Fibroblast of peridontal ligament (primary cell): Measurements from ENCODE around the gene ABR.
"Not testable (repeated sequence)": the region's sequence is repeated elsewhere in the genome, so short reads cannot be mapped to it uniquely, and the experiment has no call there.

ENCODE experiments used
- DNase-seq: peaks from one replicate; pipeline ENCODE4 v3.0.0-alpha.2; 2010; ENCODE audit errors: extremely low read depth

ABR gene

DNA sequence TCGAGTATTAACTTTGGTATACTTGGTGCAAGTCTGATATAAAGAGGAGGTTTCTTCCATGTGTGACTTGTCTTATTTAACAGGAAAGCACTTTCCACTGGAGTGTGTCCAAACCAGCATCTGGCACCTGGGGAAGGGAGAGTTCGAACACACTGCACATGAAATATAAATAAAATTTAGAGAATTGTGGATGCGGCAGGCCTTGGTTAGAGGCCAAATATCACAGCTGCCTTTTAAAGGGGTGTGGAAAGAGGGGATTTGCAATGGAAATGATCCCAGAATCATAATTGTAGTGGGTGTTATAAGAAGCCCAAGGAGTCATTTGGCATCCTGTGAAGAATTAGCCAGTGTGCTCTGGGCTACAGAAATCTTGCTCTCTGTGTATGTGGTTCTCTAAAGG lies 195.9 kb downstream of the ABR start:
- DNase-seq: no peak

DNA sequence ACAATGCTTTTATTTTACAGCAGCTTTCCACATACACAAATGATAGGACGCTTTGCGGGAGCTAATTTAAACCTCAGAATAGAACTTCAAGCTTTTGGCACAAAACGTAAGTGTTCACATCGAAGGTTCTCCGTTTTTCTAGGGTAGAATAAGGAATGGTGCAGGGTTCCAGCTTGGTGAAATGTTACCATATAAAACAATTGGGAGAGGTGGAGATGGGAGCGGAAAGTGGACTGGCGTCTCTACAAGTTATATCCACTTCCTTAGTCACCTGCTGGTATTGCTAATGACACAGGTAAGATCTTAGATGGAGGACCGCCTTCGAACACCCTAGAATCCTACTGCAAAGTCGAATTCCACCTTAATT lies 198.5 kb downstream of the ABR start:
- no peak for DNase-seq

DNA sequence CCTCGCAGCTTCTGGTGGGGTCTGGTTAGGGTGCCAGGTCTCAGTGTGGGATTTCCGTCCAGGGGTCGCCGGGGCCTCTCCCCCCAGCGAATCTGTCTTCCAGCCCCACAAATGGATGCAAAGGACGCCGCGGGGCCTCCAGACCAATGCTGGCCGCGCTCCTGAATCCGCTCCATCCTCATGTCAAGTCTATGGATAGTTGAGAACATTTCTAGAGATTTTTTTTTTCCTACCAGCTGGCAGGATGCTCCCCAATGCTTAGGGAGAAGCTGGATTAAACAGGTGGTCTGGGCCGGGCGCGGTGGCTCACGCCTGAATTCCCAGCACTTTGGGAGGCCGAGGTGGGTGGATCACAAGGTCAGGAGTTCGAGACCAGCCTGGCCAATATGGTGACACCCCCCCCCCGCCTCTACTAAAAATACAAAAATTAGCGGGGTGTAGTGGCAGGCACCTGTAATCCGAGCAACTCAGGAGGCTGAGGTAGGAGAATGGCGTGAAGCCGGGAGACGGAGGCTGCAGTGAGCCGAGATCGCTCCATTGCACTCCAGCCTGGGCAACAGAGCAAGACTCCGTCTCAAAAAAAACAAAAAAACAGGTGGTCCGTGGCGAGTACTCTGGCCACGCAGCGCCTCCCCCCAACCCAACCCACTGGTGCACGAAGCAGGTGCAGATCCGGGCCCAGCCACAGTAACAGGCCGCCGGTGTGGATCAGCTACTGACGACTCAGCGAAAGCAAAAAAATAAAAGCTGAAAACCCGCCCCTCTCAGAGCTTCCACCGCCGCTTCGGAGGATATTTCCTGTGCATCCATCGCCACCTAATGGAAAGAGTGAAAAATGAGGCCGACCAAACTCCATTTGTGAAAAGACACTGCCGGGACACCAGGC lies 199.1 kb downstream of the ABR start:
- peak; percentile 87 for DNase-seq

DNA sequence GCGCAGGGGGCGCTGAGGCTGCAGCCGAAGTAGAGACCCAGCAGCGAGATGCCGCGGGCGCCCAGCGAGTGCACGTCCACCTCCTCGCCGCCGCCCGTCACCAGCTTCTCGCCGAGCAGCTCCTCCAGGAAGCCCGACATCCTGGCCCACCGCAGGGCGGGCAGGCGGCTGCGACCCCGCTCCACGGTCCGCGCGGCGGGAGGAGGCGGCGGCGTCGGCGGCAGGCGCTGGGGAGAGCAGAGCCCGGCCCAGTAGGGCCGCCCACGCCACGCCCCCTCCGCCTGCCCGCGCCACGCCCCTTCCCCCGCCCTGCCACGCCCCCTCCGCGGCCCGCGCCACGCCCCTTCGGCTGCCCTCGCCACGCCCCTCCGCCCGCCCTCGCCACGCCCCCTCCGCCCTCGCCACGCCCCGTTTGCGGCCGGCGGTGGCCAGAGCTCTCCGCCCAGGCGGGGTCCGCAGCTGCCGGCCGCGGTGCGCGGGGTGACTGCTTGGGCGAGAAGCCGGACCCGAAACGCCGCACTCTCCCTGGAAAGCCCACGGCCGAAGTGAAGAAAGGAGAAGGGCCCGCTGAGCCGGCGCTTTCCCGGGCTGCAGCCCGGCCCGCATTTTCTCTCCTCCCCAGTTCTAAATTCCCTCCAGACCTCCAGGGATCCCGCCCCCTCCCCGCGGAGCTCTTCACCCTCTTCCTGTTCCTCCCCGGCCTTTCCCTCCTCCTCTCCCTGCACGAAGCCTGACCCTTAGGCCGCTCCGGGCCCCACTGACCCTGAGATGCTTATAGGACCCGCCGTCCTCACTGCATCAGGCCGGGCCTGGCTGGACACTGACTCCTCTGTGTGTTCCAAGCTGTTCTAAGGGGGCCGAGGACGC lies 200.0 kb downstream of the ABR start, which contains the start of gene NXN:
NXN (minus strand) TSS at position 238 of the 867 bp plus-strand sequence.
- peak; percentile 60 for DNase-seq

DNA sequence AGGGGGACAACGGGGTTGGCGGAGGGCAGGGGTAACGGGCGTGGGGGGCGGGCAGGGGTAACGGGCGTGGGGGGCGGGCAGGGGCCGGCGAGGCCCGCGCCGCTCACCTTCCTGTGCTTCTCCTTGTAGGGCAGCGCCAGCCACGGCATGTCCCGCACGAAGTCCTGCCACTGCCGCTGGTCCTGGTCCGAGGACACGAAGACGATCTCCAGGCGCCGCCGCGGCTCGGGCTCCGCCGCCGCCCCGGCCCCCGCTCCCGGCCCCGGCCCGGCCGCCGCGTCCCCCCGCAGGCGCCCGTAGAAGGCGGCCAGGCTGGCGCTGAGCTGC lies 200.6 kb downstream of the ABR start:
- DNase-seq: no peak

DNA sequence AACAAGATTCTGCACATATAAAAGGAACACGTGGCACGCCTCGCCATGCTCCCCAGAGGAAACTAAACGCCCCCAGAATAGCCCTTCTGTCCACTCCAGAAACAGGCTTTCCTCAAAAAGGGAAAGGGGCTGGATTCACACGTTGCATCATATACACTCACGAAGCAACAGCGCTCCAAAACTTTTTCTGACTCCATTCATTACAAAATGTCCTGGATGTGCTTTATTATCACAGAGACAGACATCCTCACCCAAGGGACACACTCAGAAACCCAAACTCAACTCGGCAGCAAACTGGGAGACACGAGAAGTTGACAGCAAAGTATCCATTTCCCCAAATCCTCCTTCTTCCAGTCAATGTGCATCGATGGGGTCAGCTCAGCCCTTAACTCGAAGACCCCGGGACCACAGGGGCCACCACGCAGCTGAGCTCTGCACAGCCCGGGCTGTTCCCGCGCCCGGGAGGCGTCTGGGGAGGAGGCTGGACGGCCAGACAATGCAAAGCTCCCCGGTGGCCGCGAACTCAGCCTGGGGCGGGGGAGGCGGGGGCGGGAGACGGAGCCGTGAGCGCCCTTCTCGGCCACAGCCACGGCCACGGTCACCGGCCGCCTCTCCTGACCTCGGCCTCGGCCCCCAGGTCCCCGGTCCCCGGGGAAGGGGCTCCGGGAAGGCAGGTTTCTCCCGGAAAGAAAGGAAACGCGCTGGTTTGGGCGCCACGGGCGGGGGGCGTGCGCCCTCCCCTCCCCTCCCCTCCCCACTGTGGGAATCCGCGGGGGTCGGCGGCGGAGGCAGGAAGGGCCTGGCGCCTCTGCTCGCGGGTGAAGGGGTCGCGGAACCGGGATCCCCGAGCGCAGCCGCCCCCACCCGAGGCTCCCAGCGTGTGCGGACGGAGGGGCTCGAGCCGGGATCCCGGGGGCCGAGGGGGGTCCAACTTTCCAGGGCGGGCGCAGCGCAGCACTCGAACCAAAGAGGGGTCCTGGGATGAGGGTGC lies 201.4 kb downstream of the ABR start:
- peak; percentile 53 for DNase-seq

DNA sequence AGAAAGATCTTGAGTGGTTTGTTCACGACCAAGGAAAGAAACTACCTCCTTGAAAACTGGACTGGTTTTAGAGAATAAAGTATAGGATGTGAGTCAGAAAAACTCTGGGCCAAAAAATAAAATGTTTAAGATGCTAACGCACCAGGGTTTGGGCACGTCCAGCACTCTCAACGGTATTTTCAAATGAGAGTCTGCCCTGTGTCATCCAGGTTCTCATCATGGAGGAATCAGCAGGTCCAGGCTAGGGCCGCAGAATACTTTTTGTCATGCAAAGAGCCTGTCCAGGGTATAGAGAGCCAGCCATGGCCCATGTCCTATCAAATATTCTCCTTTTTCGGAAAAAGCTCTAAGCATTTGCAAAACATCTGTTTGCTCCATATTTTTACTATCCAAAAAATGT lies 202.6 kb downstream of the ABR start:
- peak; percentile 30 for DNase-seq

DNA sequence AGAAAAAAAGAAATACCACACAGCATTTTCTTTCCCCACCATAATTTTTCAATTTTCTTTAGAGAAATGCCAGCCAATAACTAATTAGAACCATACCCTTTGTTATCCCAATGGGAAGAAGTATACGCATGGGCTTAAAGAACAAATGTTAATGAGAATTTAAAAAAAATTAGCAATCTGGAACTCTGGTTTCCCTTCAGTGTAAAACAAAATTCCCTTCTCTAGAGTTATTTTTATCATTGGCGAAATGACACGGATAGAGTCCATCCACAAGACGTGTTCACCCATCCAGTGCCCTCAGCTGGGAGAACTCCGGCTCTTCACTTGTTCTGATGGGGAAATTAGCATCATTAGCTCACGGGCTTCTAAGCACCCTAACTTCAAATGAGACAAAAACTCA lies 203.5 kb downstream of the ABR start:
- peak; percentile 47 for DNase-seq

DNA sequence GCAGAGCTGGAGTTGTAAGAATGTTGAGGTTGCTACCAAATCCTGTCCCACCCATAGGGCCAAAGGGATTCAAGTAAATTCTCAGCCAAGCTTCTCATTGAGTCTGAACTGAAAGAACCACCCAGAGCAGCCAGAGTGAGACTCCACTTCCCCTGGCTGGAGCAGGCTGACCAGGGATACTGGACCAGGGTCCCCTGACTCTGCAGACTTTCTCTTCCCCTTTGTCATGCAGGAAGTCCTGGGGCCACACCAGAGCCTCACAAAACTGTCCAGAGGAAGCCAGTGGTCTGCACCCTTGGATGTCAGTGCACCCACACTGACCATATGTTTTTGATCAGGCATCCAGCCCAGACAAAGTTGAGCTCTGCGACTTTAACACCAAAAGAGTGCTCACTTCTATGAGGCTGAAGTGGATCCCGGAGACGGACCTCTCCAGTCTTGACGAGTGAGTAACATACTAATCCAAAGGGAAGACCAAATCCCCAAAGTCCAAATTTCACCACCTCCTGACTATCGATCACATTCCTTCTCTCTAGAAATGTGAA lies 204.3 kb downstream of the ABR start:
- peak; percentile 80 for DNase-seq

DNA sequence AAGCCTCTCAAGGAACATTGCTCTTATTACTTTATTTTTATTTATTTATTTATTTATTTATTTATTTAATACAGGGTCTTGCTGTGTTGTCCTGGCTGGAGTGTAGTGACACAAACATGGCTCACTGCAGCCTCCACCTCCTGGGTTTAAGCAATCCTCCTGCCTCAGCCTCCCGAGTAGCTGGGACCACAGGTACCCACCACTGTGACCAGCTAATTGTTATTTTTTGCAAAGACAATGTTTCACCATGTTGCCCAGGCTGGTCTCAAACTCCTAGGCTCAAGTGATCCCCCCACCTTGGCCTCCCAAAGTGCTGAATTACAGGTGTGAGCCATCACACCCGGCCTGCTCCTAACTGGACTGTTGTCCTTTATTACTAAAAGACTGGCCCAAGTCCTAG lies 205.0 kb downstream of the ABR start:
- not testable (repeated sequence) for DNase-seq

DNA sequence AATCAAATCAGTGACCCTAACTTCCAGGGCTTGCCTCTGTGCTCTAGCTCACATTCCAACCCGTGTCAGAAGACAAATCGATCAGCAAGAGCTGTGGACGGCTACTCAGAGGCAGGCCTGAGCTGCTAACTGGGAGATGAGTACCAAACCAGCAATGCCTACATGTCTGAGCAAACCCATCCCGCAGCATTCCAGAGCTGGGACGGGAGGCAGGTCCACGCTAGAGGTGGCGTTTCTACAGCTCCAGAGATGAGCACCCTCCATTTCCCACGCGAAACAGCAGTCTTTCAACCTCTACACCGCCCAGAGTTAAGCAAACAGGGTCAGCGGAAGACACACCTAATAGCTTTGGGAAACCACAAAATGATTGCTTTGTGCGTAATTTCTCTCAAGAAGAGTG lies 206.7 kb downstream of the ABR start:
- peak; percentile 73 for DNase-seq

DNA sequence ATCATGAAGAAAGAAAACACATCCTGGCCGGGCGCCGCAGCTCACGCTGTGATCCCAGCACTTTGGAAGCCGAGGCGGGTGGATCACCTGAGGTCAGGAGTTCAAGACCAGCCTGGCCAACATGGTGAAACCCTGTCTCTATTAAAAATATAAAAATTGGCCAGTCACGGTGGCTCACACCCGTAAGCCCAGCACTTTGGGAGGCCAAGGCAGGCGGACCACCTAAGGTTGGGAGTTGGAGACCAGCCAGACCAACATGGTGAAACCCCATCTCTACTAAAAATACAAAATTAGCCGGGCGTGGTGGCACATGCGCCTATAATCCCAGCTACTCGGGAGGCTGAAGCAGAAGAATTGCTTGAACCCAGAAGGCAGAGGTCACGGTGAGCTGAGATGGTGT lies 207.9 kb downstream of the ABR start:
- not testable (repeated sequence) for DNase-seq

DNA sequence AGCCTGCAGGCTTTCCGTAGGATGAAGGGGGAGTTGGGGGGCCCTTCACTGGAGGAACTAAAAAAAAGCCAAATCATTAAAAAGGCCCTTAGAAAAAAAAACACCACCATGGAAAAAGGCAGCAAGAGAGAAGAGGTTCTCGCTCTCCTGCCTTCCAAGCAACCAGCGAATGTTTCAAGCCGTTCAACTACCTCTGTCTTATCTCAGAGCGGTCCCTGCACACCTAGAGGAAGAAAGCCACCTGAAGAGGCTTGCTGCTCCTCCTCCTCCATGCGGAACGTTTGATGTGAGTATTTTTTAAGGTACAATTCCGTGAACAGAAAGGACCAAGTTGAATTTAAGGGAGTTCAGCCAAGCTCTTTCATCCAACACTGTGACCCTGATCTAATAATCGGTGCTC lies 209.4 kb downstream of the ABR start:
- no peak for DNase-seq

DNA sequence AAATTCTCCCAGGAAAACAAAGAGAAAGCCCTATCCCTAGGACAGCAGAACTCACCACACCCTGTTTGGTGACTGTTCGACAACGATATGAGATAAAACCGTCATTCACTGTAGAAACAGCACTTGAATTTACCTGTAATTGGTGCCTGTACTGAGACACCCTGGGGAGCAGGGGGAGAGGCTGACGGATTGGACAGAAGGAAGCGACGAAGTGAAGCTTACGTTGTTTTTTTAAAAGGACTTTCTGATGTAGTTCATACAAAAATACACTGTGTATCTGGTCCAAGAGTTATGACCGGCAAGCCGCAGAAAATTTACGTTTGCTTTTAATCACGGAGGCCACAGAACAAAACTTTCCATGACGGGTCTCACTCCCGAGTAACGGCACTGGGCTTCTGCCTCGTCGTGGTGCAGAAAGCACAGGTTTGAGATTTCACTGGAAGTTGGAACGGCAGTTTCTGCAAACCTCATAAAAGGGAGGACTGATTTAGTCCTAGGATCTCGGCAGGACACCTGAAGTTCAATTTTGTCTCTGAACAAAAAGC lies 209.9 kb downstream of the ABR start:
- DNase-seq: peak; percentile 73

DNA sequence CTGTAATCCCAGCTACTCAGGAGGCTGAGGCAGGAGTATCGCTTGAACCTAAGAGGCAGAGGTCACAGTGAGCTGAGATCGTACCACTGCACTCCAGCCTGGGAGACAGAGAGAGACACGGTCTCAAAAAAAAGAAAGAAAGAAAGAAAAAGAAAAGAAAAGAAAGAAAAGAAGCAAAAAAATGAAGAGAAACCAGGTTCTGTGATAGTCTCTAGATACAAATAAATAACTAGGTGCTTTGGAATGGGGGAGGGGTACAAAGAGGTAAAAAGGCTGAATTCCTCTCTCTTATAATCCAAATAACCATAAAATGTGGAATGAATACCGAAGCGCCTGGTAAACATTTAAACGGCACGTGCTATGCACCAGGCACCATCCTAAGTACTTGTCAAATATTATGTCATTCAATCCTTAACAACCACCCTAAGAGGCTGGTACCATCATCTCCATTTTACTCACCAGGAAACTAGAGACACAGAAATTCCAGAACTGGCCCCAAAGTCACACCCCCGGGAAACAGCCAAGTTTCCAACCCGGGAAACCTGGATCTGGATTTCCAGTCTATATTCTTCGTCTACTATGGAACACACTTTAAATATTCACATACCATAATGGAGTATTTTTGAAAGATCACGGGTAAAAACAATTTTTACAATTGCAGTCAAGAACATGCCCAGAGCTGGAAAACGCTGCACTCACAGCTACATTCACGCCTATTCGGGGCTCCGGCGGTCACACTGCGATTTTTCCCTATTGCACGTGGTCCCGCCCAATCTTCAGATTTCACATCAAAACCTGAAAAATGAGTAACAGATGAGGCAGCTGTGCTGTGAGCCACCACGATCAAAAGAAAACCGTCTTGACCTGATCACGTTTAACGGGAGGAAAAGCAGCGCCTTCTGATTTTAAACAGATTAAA lies 210.7 kb downstream of the ABR start:
- peak; percentile 53 for DNase-seq

DNA sequence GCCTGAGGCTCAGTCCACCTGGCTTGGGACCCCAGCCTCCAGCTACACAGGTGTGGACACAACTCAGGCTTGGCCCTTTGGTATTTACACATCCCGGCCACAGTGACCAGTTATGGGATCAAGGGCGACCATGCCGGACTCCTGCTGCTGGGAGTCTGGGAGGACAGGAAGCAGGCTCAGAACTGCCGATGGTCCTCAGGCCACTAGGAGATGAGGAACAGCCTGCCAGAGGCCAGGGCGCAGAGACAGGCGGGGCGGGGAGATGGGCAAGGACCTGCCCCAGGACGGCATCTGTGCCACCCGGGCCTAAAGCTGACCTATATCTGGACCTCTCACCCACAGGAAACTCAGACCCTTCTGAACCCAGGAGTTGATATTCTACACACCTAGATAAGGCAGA lies 212.7 kb downstream of the ABR start:
- DNase-seq: no peak

DNA sequence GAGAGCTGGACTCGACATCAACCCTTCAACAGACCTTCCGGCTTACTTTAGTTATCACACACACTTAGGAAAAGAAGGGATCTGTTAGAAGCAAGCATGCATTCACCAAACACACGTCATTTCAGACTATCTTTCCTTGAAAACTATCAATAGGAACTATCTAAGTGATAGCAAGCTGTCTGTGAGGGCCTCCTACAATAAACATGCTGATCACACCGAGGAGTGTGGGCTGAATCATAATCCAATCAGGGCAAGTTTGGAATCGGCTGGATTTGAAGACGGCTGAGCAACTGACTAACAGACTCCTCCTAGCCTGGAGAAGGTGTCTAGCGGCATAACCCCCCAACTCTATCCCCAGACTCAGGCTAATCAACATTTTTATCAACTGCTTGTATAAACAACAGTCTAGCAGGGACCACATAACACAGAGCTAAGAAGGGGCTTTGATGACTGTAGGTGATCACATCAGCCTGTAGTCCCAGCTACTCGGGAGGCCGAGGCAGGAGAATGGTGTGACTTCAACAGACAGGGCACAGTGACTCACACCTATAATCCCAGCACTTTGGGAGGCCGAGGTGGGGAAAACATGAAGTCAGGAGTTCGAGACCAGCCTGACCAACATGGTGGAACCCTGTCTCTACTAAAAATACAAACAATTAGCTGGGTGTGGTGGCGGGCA lies 214.3 kb downstream of the ABR start:
- peak; percentile 31 for DNase-seq

DNA sequence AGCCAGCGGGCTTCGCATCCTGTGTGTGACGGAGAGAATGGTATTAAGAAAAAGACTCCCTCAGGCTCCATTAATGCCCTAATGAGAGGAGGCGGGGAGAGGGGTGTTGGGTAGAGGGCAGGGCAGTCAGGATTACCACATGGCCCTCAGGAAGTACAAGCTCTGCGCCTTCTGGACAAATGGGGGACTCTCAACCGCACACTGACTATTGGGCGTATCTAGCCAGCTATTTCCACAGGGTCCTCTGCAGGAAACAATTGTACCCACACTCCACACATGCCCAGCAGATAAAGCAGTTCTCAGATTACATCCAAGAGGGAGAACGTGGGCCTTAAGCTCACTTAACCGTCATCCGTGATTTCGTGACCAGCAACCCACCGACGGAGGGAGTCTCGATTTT lies 214.9 kb downstream of the ABR start:
- DNase-seq: no peak

DNA sequence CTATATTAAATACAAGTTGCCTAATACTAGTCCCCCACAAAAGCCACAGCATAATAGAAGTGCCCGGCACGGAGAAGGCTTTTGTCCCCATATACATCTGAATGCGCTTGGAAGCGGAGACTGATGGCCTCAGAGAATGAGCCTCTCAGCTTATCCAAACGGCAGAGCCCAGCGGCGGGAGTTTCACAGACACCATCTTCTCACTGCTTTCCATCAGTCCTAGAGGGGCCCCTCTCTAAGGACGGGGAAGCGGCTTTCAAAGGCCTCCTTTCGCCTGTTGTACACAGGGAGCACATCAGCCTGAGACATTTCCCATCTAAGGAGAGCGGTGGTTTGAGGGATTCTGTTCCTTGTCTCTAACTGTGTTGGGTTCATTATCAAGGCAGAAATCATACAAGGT lies 217.1 kb downstream of the ABR start:
- no peak for DNase-seq

DNA sequence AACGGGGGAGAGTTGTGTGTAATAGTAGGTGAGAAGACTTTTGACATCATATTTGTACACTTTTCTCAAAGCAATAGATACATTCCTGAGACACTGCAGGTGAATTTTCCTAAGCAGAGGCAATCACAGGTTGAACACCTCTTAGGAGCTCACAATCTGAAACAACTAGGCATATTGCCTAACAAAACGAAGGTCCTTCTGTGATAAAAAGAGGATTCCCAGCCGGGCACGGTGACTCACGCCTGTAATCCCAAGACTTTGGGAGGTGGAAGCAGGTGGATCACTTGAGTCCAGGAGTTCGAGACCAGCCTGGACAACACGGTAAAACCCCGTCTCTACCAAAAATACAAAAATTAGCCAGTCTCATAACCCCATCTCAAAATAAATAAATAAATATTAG lies 217.6 kb downstream of the ABR start:
- no peak for DNase-seq
